Midbrain (tissue), 1 donor: ENCODE data around the gene USF1.
"Not testable (repeated sequence)": the region's sequence is repeated elsewhere in the genome, so short reads cannot be mapped to it uniquely, and the experiment has no call there.

Experiments used
- DNase-seq: peaks from one replicate; lab custom pipeline; 2025; lab: John Stamatoyannopoulos, UW

USF1 gene

DNA sequence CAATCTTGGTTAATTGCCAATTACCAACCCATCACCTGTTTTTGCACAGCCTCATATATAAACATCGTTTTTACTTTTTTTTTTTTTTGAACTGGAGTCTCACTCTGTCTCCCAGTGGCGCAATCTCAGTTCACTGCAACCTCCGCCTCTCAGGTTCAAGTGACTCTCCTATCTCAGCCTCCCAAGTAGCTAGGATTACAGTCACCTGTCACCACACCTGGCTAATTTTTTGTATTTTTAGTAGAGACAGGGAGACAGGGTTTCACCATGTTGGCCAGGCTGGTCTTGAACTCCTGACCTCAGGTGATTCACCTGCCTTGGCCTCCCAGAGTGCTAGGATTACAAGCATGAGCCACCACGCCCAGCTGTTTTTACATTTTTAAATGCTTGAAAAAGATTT lies 53.7 kb downstream of the USF1 start:
- DNase-seq, result not testable (repeated sequence)
